Heart right ventricle (tissue), 16 donors: ENCODE measurements around the gene CLDN24. TPM values are rescaled to one million over a fixed set of nuclear protein-coding genes. Genes with fewer than 3 reads are reported as not detected.

Experiments
- ATAC-seq, 8 donors: fragments of 200-7000 bp; cut with Tn5 transposase; one replicate each; pipeline ENCODE4 v1.9.1; 2020; ENCODE audit warnings: mild to moderate bottlenecking in 8 of 8, moderate library complexity in 8 of 8, moderate number of reproducible peaks in 1 of 8
- DNase-seq, 2 donors: peaks; one replicate each; pipeline ENCODE4 v3.0.0-alpha.2; 2020
- H3K27ac ChIP-seq, 10 donors: fragments of 200-600 bp; sonication (generic) in 2 of 10; one replicate each; pipeline versions ENCODE4 v1.5.0 to v1.8.0; 2020 to 2022; ENCODE audit warnings: mild to moderate bottlenecking in 3 of 10
- H3K27me3 ChIP-seq, 7 donors: fragments of 200-600 bp; one replicate each; pipeline ENCODE4 v1.8.0; 2021 to 2022; ENCODE audit warnings: mild to moderate bottlenecking in 2 of 7
- H3K36me3 ChIP-seq, 9 donors: fragments of 200-600 bp; sonication (generic) in 1 of 9; one replicate each; pipeline versions ENCODE4 v1.5.0 to v1.8.0; 2020 to 2022; ENCODE audit warnings: mild to moderate bottlenecking in 2 of 9
- H3K4me1 ChIP-seq, 9 donors: fragments of 200-600 bp; sonication (generic) in 1 of 9; one replicate each; pipeline versions ENCODE4 v1.5.0 to v1.8.0; 2020 to 2022; ENCODE audit warnings: mild to moderate bottlenecking in 4 of 9
- H3K4me3 ChIP-seq, 10 donors: fragments of 200-600 bp; sonication (generic) in 2 of 10; one replicate each; pipeline versions ENCODE4 v1.5.0 to v1.8.0; 2020 to 2022; ENCODE audit warnings: mild to moderate bottlenecking in 7 of 10, moderate library complexity in 2 of 10
- H3K9me3 ChIP-seq, 11 donors: fragments of 200-600 bp in 10 of 11; sonication (generic) in 2 of 11; one replicate each; pipeline versions ENCODE4 v1.5.0 to v1.8.0; 2013 to 2022; ENCODE audit warnings: mild to moderate bottlenecking in 2 of 11, control low read depth in 1 of 11, moderate library complexity in 1 of 11
- WGBS, 2 donors: extraction: QIAGEN DNeasy Blood & Tissue Kit; methylation state at CpG; one replicate each; pipeline ENCODE4 v1.1.7; 2013; ENCODE audit warnings: inconsistent platforms in 1 of 2; 5-methylcytosine and 5-hydroxymethylcytosine counted together
- intact Hi-C, 10 donors: fragments of 100-400 bp; cut with DNase I; formaldehyde crosslinking; loops; one replicate each; pipeline versions ENCODE4 v1.11.1 to v1.14.2; 2022
- polyA plus RNA-seq, 2 donors: library from polyadenylated mRNA; stranded (reverse); fragments of 200-250 nt; gene quantifications; one replicate each; pipeline ENCODE4 v1.2.3, GENCODE V29; 2013
- total RNA-seq, 10 donors: library from RNA; stranded (reverse); fragmentation: NEBNext Ultra II Directional in 3 of 10; extraction: Animal tissue kit (Norgen Biotek cat#: 25700) in 3 of 10; gene quantifications; one replicate each; pipeline versions ENCODE4 v1.2.1 to v1.2.4, GENCODE V29; 2021 to 2023
- TF ChIP-seq, protein P1 (sequence below), 9 donors: fragments of 200-600 bp; sonication (generic) in 2 of 9; IDR thresholded peaks; one replicate each; pipeline versions ENCODE4 v1.5.0 to v1.8.0; 2021 to 2022; ENCODE audit warnings: antibody characterized with exemption in 9 of 9, mild to moderate bottlenecking in 5 of 9, moderate library complexity in 1 of 9
- donor health status: Arrhythmogenic right ventricular cardiomyopathy.
- donor health status: ischemic (EF 13 %, LVEDD 7.1; RV severe dilation, severe dysfunction).
- donor health status: healthy with polysubstance abuse.
- donor health status: DM: no; HTN: yes; CAD: no.
- donor health status: DM: no; HTN: no; CAD: no.
- donor health status: ischemic (EF 25% LVEDD 6.9; RV normal size, moderate dysfunction).
- donor health status: ischemic (EF 25% LVEDD 5.7; RV mildly dilated, moderate dysfunction).
- donor health status: healthy.
- donor health status: DM: yes; HTN: yes; CAD: no.
- donor health status: Ischemic cardiomyopathy.
- donor health status: ischemic (EF 35%, LVEDD 5.7; RV mildly dilated, moderate dysfunction).
- donor health status: nonischemic (EF 11% LVEDD 7.7; RV severe dilation, severe dysfunction).
- donor health status: DM: yes; HTN: yes; CAD: no.
- donor health status: PGD.
- donor health status: ischemic (EF 29% LVEDD 5.4; RV normal size, mild dysfunction).
- donor health status: nonischemic (EF 23%, LVEDD 6.1; RV moderate dilation, normal function).

CLDN24 gene
- total and polyA plus RNA-seq, 12 donors = not detected

DNA sequence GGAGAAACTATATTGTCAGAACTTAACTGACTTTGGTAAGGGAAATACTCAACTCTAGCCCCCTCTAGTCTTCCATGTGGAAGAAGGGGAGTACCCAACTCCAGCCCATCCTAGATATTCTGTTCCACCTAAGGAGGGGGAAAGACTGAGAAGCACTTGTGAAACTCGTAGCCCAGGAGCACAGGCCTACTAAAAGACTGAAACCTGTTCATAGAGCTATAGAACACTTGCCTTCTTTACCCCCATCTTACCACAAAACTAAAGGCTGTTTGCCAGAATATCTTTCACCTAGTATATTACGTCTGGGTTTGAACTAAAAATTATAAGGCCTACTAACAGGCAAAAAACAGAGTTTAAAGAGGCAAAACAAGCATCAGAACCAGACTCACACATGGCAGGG lies 17.7 kb downstream of the CLDN24 start:
- H3K27me3 ChIP-seq = no peaks in the 10 kb centered on the region
- no peak overlapping the region for H3K4me3 ChIP-seq
- no peak for DNase-seq
- H3K27ac ChIP-seq = no peak overlapping the region
- WGBS, 2 donors = 98 to 100% methylated on average over 2 of the region's 2 CpGs
- ATAC-seq = no peak
- H3K9me3 ChIP-seq = no peaks in the 10 kb centered on the region
- peaks cover 0 to 43% (median 0%) of the 10 kb centered on the region in 9 donors for H3K36me3 ChIP-seq
- intact Hi-C loops = no loop called here
- peaks cover 0 to 13% (median 0%) of the 10 kb centered on the region in 9 donors for H3K4me1 ChIP-seq
- TF ChIP-seq, protein P1, sequence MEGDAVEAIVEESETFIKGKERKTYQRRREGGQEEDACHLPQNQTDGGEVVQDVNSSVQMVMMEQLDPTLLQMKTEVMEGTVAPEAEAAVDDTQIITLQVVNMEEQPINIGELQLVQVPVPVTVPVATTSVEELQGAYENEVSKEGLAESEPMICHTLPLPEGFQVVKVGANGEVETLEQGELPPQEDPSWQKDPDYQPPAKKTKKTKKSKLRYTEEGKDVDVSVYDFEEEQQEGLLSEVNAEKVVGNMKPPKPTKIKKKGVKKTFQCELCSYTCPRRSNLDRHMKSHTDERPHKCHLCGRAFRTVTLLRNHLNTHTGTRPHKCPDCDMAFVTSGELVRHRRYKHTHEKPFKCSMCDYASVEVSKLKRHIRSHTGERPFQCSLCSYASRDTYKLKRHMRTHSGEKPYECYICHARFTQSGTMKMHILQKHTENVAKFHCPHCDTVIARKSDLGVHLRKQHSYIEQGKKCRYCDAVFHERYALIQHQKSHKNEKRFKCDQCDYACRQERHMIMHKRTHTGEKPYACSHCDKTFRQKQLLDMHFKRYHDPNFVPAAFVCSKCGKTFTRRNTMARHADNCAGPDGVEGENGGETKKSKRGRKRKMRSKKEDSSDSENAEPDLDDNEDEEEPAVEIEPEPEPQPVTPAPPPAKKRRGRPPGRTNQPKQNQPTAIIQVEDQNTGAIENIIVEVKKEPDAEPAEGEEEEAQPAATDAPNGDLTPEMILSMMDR (IDR thresholded peaks at IDR 0.05) = no peak

DNA sequence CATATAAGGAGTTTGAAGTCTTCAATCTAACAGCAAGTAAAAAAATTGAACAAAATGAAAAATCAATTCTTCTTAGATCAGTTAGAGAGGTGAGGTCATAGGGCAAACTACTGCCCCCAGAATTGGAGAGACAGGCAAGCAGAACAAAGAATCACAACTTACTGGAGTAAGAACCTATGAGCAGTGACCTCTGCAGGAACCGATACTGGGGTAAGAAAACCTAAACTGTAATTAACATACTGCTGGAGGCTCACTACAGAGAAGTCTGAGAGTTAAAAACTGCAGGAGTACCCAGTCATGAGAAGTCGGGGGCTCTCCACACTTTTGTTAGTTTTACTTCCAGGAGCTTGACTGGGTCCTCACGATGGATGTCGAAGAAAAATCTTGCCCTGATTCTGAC lies 18.2 kb downstream of the CLDN24 start:
- Histone ChIP-seq H3K9me3 (no peaks in the 10 kb centered on the region), H3K36me3 (peaks cover 0 to 47% (median 0%) of the 10 kb centered on the region in 9 donors), H3K4me3 (no peak overlapping the region), H3K27ac (no peak overlapping the region), H3K27me3 (no peaks in the 10 kb centered on the region), H3K4me1 (peaks cover 0 to 13% (median 0%) of the 10 kb centered on the region in 9 donors)
- WGBS, 2 donors = 98 to 99% methylated on average over 4 of the region's 4 CpGs
- intact Hi-C loops = no loop called here
- TF ChIP-seq, protein P1 (IDR thresholded peaks at IDR 0.05) = no peak
- ATAC-seq (no peak), DNase-seq (no peak)

DNA sequence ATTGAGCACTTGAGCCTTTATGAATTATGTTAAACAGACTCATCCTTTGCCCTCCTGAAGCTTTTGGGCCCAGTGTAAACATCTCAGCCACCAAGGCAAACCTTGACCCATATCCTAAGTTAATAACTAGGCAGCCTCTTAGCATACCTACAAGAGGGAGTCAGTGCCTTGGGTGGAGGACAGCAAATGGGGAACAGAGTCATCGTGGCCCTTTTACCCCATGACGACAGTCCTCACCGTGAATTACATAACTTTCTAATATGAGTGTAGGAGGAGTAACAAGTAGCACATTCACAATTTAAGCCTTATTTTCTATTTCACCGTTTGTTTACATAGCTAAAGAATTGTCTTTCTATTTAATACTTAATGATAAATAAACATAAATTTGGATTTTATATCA lies 18.9 kb downstream of the CLDN24 start:
- intact Hi-C loops = no loop called here
- no peak for DNase-seq
- no peak for ATAC-seq
- Histone ChIP-seq H3K4me3 (no peak overlapping the region), H3K27ac (no peak overlapping the region), H3K4me1 (peaks cover 0 to 13% (median 0%) of the 10 kb centered on the region in 9 donors), H3K27me3 (no peaks in the 10 kb centered on the region), H3K36me3 (peaks cover 0 to 47% (median 0%) of the 10 kb centered on the region in 9 donors), H3K9me3 (no peaks in the 10 kb centered on the region)
- WGBS, 2 donors = 94 to 95% methylated on average over 4 of the region's 4 CpGs
- TF ChIP-seq, protein P1 (IDR thresholded peaks at IDR 0.05) = no peak

DNA sequence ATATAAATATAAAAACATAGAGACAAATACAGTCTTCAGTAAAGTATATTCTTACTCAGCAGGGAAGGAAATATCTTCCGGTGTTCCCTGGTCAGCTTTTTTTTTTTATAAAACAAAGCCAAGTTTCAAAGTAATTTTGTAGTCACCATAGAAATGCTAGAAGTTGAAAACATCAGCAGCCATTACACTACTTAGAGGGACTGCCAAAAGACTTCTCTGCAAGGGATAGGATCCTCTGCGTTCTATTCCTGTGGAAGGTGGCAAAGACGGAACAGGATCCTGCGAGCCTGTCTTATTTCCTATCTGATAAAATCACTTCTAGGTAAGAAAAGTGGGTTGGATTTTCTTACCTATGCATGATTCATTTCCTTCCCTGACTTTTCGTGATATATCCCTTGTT lies 21.6 kb downstream of the CLDN24 start:
- DNase-seq (no peak), ATAC-seq (peak in 3 of 8 donors; percentile 21 to 38 (median 35))
- no peak overlapping the region for H3K27ac ChIP-seq
- no peaks in the 10 kb centered on the region for H3K27me3 ChIP-seq
- intact Hi-C loops = no loop called here
- 65 to 67% methylated on average over 5 of the region's 5 CpGs for WGBS, 2 donors
- TF ChIP-seq, protein P1 (IDR thresholded peaks at IDR 0.05) = no peak
- peaks cover 0 to 66% (median 0%) of the 10 kb centered on the region in 9 donors for H3K36me3 ChIP-seq
- H3K4me1 ChIP-seq = peaks cover 0 to 13% (median 0%) of the 10 kb centered on the region in 9 donors
- no peak overlapping the region for H3K4me3 ChIP-seq
- no peaks in the 10 kb centered on the region for H3K9me3 ChIP-seq
